Stomach (tissue), 19 donors: ENCODE results near the gene NCMAP. TPM values are rescaled to one million over a fixed set of nuclear protein-coding genes. Genes with fewer than 3 reads are reported as not detected.

Experiments used
- DNase-seq, 2 donors: peaks; one replicate each; pipeline versions ENCODE4 v3.0.0 to v3.0.0-alpha.2; 2013 to 2019
- H3K27ac ChIP-seq, 5 donors: fragments of 200-600 bp in 4 of 5; sonication (generic) in 4 of 5; one replicate each; pipeline ENCODE4 v1.5.1; 2013 to 2019; ENCODE audit warnings: mild to moderate bottlenecking in 1 of 5, moderate library complexity in 1 of 5
- H3K27me3 ChIP-seq, 3 donors: fragments of 200-600 bp; sonication (generic); one replicate each; pipeline ENCODE4 v1.5.1; 2017 to 2019; ENCODE audit warnings: mixed run types in 1 of 3
- H3K36me3 ChIP-seq, 4 donors: fragments of 200-600 bp; sonication (generic); 1 replicate in 3 of 4; 2 replicates in 1 of 4; pipeline ENCODE4 v1.5.1; 2016 to 2019
- H3K4me1 ChIP-seq, 4 donors: fragments of 200-600 bp; sonication (generic); one replicate each; pipeline ENCODE4 v1.5.1; 2016 to 2019
- H3K4me3 ChIP-seq, 4 donors: fragments of 200-600 bp; sonication (generic) in 3 of 4; one replicate each; pipeline ENCODE4 v1.5.1; 2016 to 2019; ENCODE audit warnings: mild to moderate bottlenecking in 1 of 4
- H3K9me3 ChIP-seq, 4 donors: fragments of 200-600 bp; sonication (generic); one replicate each; pipeline ENCODE4 v1.5.1; 2016 to 2019
- EP300 ChIP-seq: sonication (generic); formaldehyde crosslinking; IDR thresholded peaks from one replicate; pipeline ENCODE4 v1.6.1; 2017; ENCODE audit warnings: antibody characterized with exemption
- POLR2A ChIP-seq, 4 donors: fragments of 450-650 bp; IDR thresholded peaks; one replicate each; pipeline ENCODE4 v1.6.1; 2016; ENCODE audit warnings: antibody characterized with exemption in 4 of 4, control low read depth in 2 of 4, mild to moderate bottlenecking in 1 of 4, moderate library complexity in 1 of 4
- POLR2AphosphoS5 ChIP-seq, 3 donors: sonication (generic); formaldehyde crosslinking; IDR thresholded peaks; one replicate each; pipeline ENCODE4 v1.6.1; 2016; ENCODE audit warnings: antibody characterized with exemption in 3 of 3
- WGBS, 5 donors: extraction: QIAGEN DNeasy Blood & Tissue Kit in 3 of 5; methylation state at CpG; one replicate each; pipeline versions ENCODE4 v1.1.5 to v1.1.7; 2013 to 2018; 5-methylcytosine and 5-hydroxymethylcytosine counted together
- intact Hi-C: fragments of 100-400 bp; cut with DNase I; formaldehyde crosslinking; loops from one replicate; pipeline ENCODE4 v1.15.1; 2023; ENCODE audit warnings: low total_unique reads
- long read RNA-seq, 10 donors: transcript quantifications; one replicate each; lab custom pipeline, GENCODE V29; 2026
- polyA plus RNA-seq, 3 donors: library from polyadenylated mRNA; stranded (reverse); fragments of 200-250 nt; gene quantifications; one replicate each; pipeline ENCODE4 v1.2.3, GENCODE V29; 2013
- total RNA-seq, 5 donors: library from RNA; depleted of rRNA; stranded (reverse); fragments of >200 nt; gene quantifications; one replicate each; pipeline versions ENCODE4 v1.1.0 to v1.2.3, GENCODE V29; 2014 to 2016
- TF ChIP-seq, protein P1 (sequence below), 7 experiments: fragments of 450-650 bp in 4 of 7; fragments of 200-600 bp in 3 of 7; sonication (generic) in 3 of 7; IDR thresholded peaks; one replicate each; pipeline ENCODE4 v1.5.1; 2016 to 2019; ENCODE audit warnings: antibody characterized with exemption in 7 of 7, control low read depth in 2 of 7, mild to moderate bottlenecking in 1 of 7
- donor health status: healthy with polysubstance abuse.
- donor health status: Bipolar disorder and iron deficiency.
- donor health status: healthy.

Gene NCMAP, protein sequence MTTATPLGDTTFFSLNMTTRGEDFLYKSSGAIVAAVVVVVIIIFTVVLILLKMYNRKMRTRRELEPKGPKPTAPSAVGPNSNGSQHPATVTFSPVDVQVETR
- 1 to 10 TPM in 3 of 5 donors, under 1 TPM in 2; 0.29 to 9.3 (median 3.9) TPM for total RNA-seq
- polyA plus RNA-seq = 1 to 10 TPM; 2.4 to 5.0 (median 4.3) TPM
- long read RNA-seq, donor 1, partial matches to known transcripts = 0 of 1 reads
- long read RNA-seq, donor 1, other reads (novel, unspliced or antisense) = 0 of 1 reads
- long read RNA-seq, donor 2, partial matches to known transcripts = 0 of 1 reads
- long read RNA-seq, donor 2, other reads (novel, unspliced or antisense) = 0 of 1 reads
- long read RNA-seq, donor 3 = 0 reads
- long read RNA-seq, donor 4 = 0 reads
- long read RNA-seq, donor 5, partial matches to known transcripts = 0 of 1 reads
- long read RNA-seq, donor 5, other reads (novel, unspliced or antisense) = 0 of 1 reads
- long read RNA-seq, donor 6 = 0 reads
- long read RNA-seq, donor 7, partial matches to known transcripts = 0 of 1 reads
- long read RNA-seq, donor 7, other reads (novel, unspliced or antisense) = 0 of 1 reads
- long read RNA-seq, donor 8, partial matches to known transcripts = 0 of 4 reads
- long read RNA-seq, donor 8, other reads (novel, unspliced or antisense) = 0 of 4 reads
- long read RNA-seq, donor 9, partial matches to known transcripts = 0 of 2 reads
- long read RNA-seq, donor 9, other reads (novel, unspliced or antisense) = 0 of 2 reads
- long read RNA-seq, donor 10, partial matches to known transcripts = 0 of 1 reads
- long read RNA-seq, donor 10, other reads (novel, unspliced or antisense) = 0 of 1 reads

DNA sequence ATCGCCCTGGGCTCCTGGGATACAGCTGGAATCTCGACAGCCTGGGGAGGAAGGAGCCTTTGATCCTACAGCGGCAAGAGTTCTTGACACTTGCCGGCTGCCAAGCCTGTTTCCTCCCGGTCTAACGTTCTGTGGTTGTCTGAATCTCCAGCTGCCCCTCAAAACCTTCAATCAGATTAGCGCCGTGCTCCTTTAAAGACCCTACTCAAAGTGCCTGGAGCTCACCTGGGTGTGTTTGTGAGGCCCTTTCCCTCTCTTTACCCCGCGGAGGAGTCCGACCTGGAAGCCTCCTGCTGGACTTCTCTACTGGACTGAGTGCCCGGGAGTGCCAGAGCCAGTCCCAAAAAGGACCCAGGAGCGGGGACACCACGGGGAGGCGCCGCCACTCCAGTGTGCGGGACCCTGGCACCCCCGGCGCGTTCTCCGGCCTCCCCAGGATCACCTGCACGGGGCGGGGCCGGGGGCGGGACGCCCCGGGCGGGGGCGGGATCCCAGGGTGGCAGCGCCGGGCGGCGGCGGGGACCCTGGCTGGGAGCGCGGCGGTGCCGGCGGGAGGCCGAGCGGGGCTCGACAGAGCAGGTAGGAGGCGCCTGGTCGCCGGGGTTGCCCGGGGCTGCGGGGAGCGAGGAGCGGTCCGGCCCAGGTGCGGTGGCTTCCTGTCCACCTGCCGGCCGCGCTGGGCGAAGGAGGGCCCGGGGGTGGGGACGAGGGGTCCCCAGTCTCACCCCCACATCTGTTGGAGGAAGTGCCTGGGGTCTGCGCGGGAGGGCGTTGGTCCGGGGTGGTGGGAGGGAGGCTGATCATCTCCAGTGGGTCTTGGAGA lies at the start of gene NCMAP:
Gene NCMAP (plus strand): TSS at position 497 of the 823 bp plus-strand sequence. CDS start 39,344 bp downstream, outside the sequence.
- 1 to 8% (median 2%) methylated on average over 21 to 61 of the region's 61 CpGs for WGBS, 5 donors
- H3K27me3 ChIP-seq = peaks cover 5 to 55% (median 14%) of the 10 kb centered on the region in 3 donors
- H3K4me3 ChIP-seq = peak within 1 kb of the TSS; percentile 44 to 54 (median 49)
- no peaks in the 10 kb centered on the region for H3K36me3 ChIP-seq
- peak within 1 kb of the TSS; percentile 72 to 84 (median 77) for H3K27ac ChIP-seq
- DNase-seq = peak; percentile 83 to 88
- H3K9me3 ChIP-seq = no peaks in the 10 kb centered on the region
- TF ChIP-seq, protein P1, sequence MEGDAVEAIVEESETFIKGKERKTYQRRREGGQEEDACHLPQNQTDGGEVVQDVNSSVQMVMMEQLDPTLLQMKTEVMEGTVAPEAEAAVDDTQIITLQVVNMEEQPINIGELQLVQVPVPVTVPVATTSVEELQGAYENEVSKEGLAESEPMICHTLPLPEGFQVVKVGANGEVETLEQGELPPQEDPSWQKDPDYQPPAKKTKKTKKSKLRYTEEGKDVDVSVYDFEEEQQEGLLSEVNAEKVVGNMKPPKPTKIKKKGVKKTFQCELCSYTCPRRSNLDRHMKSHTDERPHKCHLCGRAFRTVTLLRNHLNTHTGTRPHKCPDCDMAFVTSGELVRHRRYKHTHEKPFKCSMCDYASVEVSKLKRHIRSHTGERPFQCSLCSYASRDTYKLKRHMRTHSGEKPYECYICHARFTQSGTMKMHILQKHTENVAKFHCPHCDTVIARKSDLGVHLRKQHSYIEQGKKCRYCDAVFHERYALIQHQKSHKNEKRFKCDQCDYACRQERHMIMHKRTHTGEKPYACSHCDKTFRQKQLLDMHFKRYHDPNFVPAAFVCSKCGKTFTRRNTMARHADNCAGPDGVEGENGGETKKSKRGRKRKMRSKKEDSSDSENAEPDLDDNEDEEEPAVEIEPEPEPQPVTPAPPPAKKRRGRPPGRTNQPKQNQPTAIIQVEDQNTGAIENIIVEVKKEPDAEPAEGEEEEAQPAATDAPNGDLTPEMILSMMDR (IDR thresholded peaks at IDR 0.05) = peak in 1 of 7 experiments; percentile 38
- no peak for TF ChIP-seq POLR2A (IDR thresholded peaks at IDR 0.05)
- intact Hi-C loops = no loop called here
- peaks cover 7 to 50% (median 22%) of the 10 kb centered on the region in 4 donors for H3K4me1 ChIP-seq

DNA sequence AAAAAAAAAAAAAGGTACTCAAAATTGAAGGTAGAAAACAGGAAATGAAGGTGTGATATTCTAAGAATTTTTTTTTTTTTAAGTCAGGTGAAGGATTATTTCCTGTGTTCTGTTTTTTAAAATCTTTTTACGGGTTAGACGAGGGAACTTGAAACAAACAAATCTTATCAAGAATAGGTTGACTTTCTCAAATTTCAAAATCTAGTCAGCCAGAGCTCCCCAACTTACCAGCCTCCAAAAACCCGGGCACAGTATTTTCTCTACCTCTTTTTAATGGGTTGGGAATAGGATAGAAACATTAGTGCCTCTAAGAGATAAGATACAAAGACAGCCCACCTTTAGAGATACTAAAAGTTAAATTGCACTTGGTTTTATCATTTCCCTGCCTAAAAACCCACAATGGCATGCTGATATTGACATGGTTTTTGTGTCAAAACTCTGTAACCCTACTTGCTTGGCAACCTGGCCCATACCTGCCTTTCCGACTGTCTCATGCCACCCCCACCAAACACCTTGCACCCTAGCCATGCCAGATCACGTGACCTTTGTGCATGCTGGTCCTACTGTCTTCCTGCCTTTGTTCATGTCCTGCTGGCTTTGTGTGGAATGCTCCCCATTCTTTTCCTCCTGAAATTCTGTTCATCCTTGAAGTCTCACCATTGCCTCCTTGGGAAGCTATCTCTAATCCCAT lies 49.1 kb upstream of the NCMAP start:
- H3K9me3 ChIP-seq = no peaks in the 10 kb centered on the region
- H3K27ac ChIP-seq = peak overlapping the region; percentile 20 to 81 (median 56)
- intact Hi-C loops = no loop called here
- H3K4me3 ChIP-seq = no peak overlapping the region
- H3K27me3 ChIP-seq = no peaks in the 10 kb centered on the region
- no peaks in the 10 kb centered on the region for H3K36me3 ChIP-seq
- peaks cover 15 to 57% (median 36%) of the 10 kb centered on the region in 4 donors for H3K4me1 ChIP-seq
- 33 to 63% (median 46%) methylated on average over 5 of the region's 5 CpGs for WGBS, 5 donors
- peak in 1 of 2 donors; percentile 25 for DNase-seq
- no peak for TF ChIP-seq POLR2A (IDR thresholded peaks at IDR 0.05)
- TF ChIP-seq POLR2AphosphoS5 (IDR thresholded peaks at IDR 0.05) = no peak
- no peak for TF ChIP-seq EP300
- TF ChIP-seq, protein P1 (IDR thresholded peaks at IDR 0.05) = no peak

DNA sequence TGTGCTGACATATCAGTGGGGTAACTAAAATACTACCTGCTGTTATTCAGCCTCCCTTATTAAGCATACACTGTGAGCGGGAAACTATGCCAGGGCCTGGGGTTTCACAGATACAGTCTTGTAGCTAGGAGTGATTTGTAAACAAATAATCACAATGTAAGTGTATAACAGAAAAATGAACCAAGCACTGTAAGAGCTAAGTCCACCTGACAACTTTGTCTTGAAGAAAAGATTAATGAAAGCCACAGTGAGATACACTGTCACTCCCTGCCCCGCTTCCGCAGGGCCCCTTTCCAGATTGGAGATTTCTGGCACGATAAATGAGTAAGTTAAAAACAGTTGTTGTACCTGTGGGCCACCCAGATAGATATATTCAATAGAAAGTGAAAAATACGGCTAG lies 48.5 kb upstream of the NCMAP start:
- H3K4me3 ChIP-seq = no peak overlapping the region

More for the DNA sequence above, 48.5 kb upstream of the NCMAP start:
- no peaks in the 10 kb centered on the region for H3K9me3 ChIP-seq
- H3K36me3 ChIP-seq = no peaks in the 10 kb centered on the region
- intact Hi-C loops = no loop called here
- TF ChIP-seq POLR2A (IDR thresholded peaks at IDR 0.05) (no peak), EP300 (no peak), POLR2AphosphoS5 (IDR thresholded peaks at IDR 0.05) (no peak)
- TF ChIP-seq, protein P1 (IDR thresholded peaks at IDR 0.05) = no peak
- peak overlapping the region; percentile 20 to 81 (median 56) for H3K27ac ChIP-seq
- WGBS, 5 donors = 54 to 68% (median 63%) methylated on average over 5 of the region's 5 CpGs
- peaks cover 14 to 54% (median 34%) of the 10 kb centered on the region in 4 donors for H3K4me1 ChIP-seq
- peak in 1 of 2 donors; percentile 73 for DNase-seq
- no peaks in the 10 kb centered on the region for H3K27me3 ChIP-seq
